OCI-LY1 (cell line): Measurements from ENCODE around the gene IFT74.
A peak's percentile ranks its signal among the peaks of the same experiment; 100 is the strongest.

Source experiments
- H2AFZ ChIP-seq: fragments of 200-600 bp; sonication (generic), shearing (Covaris generic); 2 replicates; pipeline ENCODE4 v1.6.0; 2014; ENCODE audit warnings: antibody characterized with exemption, mild to moderate bottlenecking, low read length
- H3F3A ChIP-seq: fragments of 200-600 bp; sonication (generic), shearing (Covaris generic); 2 replicates; pipeline ENCODE4 v1.6.0; 2014; ENCODE audit warnings: mild to moderate bottlenecking, antibody characterized with exemption, low read length, moderate library complexity; ENCODE audit not compliant: insufficient read depth
- H3K27ac ChIP-seq: fragments of 200-600 bp; sonication (generic); 2 replicates; pipeline ENCODE4 v1.5.1; 2014; ENCODE audit warnings: low read length, mixed run types, mild to moderate bottlenecking, low read depth; ENCODE audit not compliant: poor library complexity, severe bottlenecking
- H3K27me3 ChIP-seq: fragments of 200-600 bp; sonication (generic); 2 replicates; pipeline ENCODE4 v1.6.0; 2014; ENCODE audit warnings: antibody characterized with exemption, mild to moderate bottlenecking, low read length, moderate library complexity; ENCODE audit not compliant: insufficient read depth
- H3K36me3 ChIP-seq: fragments of 200-600 bp; sonication (generic); 2 replicates; pipeline ENCODE4 v1.6.1; 2014; ENCODE audit warnings: mild to moderate bottlenecking, antibody characterized with exemption, low read length, moderate library complexity, mixed read lengths; ENCODE audit not compliant: insufficient read depth
- H3K4me1 ChIP-seq: fragments of 200-600 bp; sonication (generic); 2 replicates; pipeline ENCODE4 v1.5.1; 2014; ENCODE audit warnings: mild to moderate bottlenecking, low read length, moderate library complexity; ENCODE audit not compliant: insufficient read depth, severe bottlenecking
- H3K4me2 ChIP-seq: fragments of 200-600 bp; sonication (generic), shearing (Covaris generic); 2 replicates; pipeline ENCODE4 v1.6.1; 2014; ENCODE audit warnings: low read length
- H3K4me3 ChIP-seq: fragments of 200-600 bp; sonication (generic); 2 replicates; pipeline ENCODE4 v1.5.1; 2014; ENCODE audit warnings: low read length, low read depth, mild to moderate bottlenecking, mixed read lengths; ENCODE audit not compliant: poor library complexity, severe bottlenecking
- H3K79me2 ChIP-seq: fragments of 200-600 bp; shearing (Covaris generic); 2 replicates; pipeline ENCODE4 v1.6.1; 2016; ENCODE audit warnings: mixed run types, low read length, mixed read lengths; ENCODE audit not compliant: insufficient read depth
- H3K9ac ChIP-seq: fragments of 200-600 bp; sonication (generic), shearing (Covaris generic); 2 replicates; pipeline ENCODE4 v1.6.1; 2014; ENCODE audit warnings: mild to moderate bottlenecking, low read length, mixed read lengths
- H3K9me2 ChIP-seq: fragments of 200-600 bp; sonication (generic), shearing (Covaris generic); 2 replicates; pipeline ENCODE4 v1.6.1; 2014; ENCODE audit warnings: low read depth, mild to moderate bottlenecking, low read length, mixed read lengths
- H3K9me3 ChIP-seq: fragments of 200-600 bp; shearing (Covaris generic); 2 replicates; pipeline ENCODE4 v1.6.1; 2014; ENCODE audit warnings: low read length, mixed read lengths
- H4K20me1 ChIP-seq: fragments of 200-600 bp; sonication (generic), shearing (Covaris generic); 2 replicates; pipeline ENCODE4 v1.6.0; 2016; ENCODE audit warnings: mild to moderate bottlenecking, low read length; ENCODE audit not compliant: insufficient read depth
- CTCF ChIP-seq: fragments of 200-600 bp; sonication (generic), shearing (Covaris generic); IDR thresholded peaks from 2 replicates; pipeline ENCODE4 v1.5.1; 2017; ENCODE audit warnings: mild to moderate bottlenecking, antibody characterized with exemption, low read length, moderate library complexity, mixed read lengths
- EZH2 ChIP-seq: fragments of 200-600 bp; sonication (generic), shearing (Covaris generic); IDR thresholded peaks from 2 replicates; pipeline ENCODE4 v1.8.0; 2017; ENCODE audit warnings: borderline replicate concordance, mixed run types, mild to moderate bottlenecking, antibody characterized with exemption, low read length, moderate library complexity, mixed read lengths

The IFT74 gene

DNA sequence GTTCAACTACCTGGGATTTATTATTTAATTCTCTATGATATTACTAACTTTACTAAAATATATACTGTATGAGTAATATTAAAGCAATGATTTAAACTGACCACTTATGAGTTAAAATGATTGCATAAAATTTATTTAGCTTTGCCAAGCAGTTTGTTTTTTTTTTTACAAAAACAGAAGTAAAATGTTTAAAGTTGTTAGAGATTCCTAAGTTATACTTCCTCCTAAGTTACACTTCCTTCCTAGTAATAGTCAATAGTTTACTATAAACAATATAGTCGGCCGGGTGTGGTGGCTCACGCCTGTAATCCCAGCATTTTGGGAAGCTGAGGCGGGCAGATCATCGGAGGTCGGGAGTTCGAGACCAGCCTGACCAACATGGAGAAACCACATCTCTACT, 73.0 kb downstream of the IFT74 start:
- Histone ChIP-seq H3F3A (no peaks in the 10 kb centered on the region), H3K4me1 (no peaks in the 10 kb centered on the region), H4K20me1 (no peaks in the 10 kb centered on the region), H3K4me2 (no peak overlapping the region), H3K79me2 (no peaks in the 10 kb centered on the region), H3K27me3 (no peaks in the 10 kb centered on the region), H3K9me2 (no peaks in the 10 kb centered on the region), H3K9ac (no peak overlapping the region), H3K9me3 (no peaks in the 10 kb centered on the region), H3K27ac (no peak overlapping the region), H2AFZ (no peak overlapping the region), H3K4me3 (no peak overlapping the region), H3K36me3 (peaks cover 3% of the 10 kb centered on the region)
- TF ChIP-seq CTCF: no peak
- TF ChIP-seq EZH2: no peak

- H3K36me3 ChIP-seq: no peaks in the 10 kb centered on the region
- no peaks in the 10 kb centered on the region for H3K9me3 ChIP-seq
- no peaks in the 10 kb centered on the region for H3K79me2 ChIP-seq
- H3K9ac ChIP-seq: no peak overlapping the region
- TF ChIP-seq EZH2 (no peak), CTCF (peak; percentile 79)
- H3K4me3 ChIP-seq: no peak overlapping the region
- H4K20me1 ChIP-seq: no peaks in the 10 kb centered on the region
- H3F3A ChIP-seq: no peaks in the 10 kb centered on the region
- H3K4me2 ChIP-seq: no peak overlapping the region
- H3K27ac ChIP-seq: no peak overlapping the region
- H3K27me3 ChIP-seq: no peaks in the 10 kb centered on the region
- no peaks in the 10 kb centered on the region for H3K4me1 ChIP-seq
- H2AFZ ChIP-seq: no peak overlapping the region
- H3K9me2 ChIP-seq: no peaks in the 10 kb centered on the region
These were observed 77.7 kb downstream of the IFT74 start for GRCh38 chr9:27033815-27034403.

- no peaks in the 10 kb centered on the region for H3K9me3 ChIP-seq
- no peak overlapping the region for H3K4me3 ChIP-seq
- H2AFZ ChIP-seq: no peak overlapping the region
- H3K4me2 ChIP-seq: no peak overlapping the region
- no peaks in the 10 kb centered on the region for H3K27me3 ChIP-seq
- TF ChIP-seq CTCF (no peak), EZH2 (no peak)
- H3K79me2 ChIP-seq: no peaks in the 10 kb centered on the region
- H4K20me1 ChIP-seq: no peaks in the 10 kb centered on the region
- H3K9me2 ChIP-seq: no peaks in the 10 kb centered on the region
- H3K27ac ChIP-seq: no peak overlapping the region
- H3K9ac ChIP-seq: no peak overlapping the region
- H3K4me1 ChIP-seq: no peaks in the 10 kb centered on the region
- no peaks in the 10 kb centered on the region for H3F3A ChIP-seq
- no peaks in the 10 kb centered on the region for H3K36me3 ChIP-seq
These were observed 81.3 kb downstream of the IFT74 start for GRCh38 chr9:27037499-27037898.
